Right ventricle myocardium inferior (tissue), 1 donor: ENCODE data around the gene LYAR. TPM values are rescaled to one million over a fixed set of nuclear protein-coding genes. Genes with fewer than 3 reads are reported as not detected.
"Not testable (repeated sequence)": the region's sequence is repeated elsewhere in the genome, so short reads cannot be mapped to it uniquely, and the experiment has no call there.

ENCODE experiments used
- ATAC-seq: fragments of 200-7000 bp; cut with Tn5 transposase; one replicate; pipeline ENCODE4 v1.9.1; 2020; ENCODE audit warnings: mild to moderate bottlenecking, moderate library complexity
- DNase-seq: peaks from one replicate; pipeline ENCODE4 v3.0.0; 2021; ENCODE audit errors: missing footprints
- intact Hi-C: fragments of 100-400 bp; cut with DNase I; formaldehyde crosslinking; loops from one replicate; pipeline ENCODE4 v1.11.0; 2022
- total RNA-seq: library from RNA; stranded (reverse); fragmentation: NEBNext Ultra II Directional; extraction: Animal tissue kit (Norgen Biotek cat#: 25700); gene quantifications from one replicate; pipeline ENCODE4 v1.2.1, GENCODE V29; 2021
- donor health status: DM: no; HTN: yes; CAD: no; lungs with severe emphysema.

Gene LYAR
- total RNA-seq, 1 donor from 2014 or later: 11.3 TPM

GRCh38 chr4:4245172-4245571 is 44.8 kb downstream of the LYAR start:
- intact Hi-C loops: no loop called here
- no peak for ATAC-seq
- no peak for DNase-seq

GRCh38 chr4:4239551-4239950 is 50.4 kb downstream of the LYAR start:
- DNase-seq, ATAC-seq, intact Hi-C loops: not testable (repeated sequence)

- ATAC-seq (no peak), DNase-seq (no peak)
- intact Hi-C loops: no loop called here
Observed at GRCh38 chr4:4233610-4234009, 56.3 kb downstream of the LYAR start.

- intact Hi-C loops: no loop called here
- DNase-seq (no peak), ATAC-seq (no peak)
Observed at GRCh38 chr4:4228356-4228668, 61.6 kb downstream of the LYAR start.

- intact Hi-C loops: no loop called here
- DNase-seq (no peak), ATAC-seq (no peak)
Observed at GRCh38 chr4:4227510-4228355, 62.2 kb downstream of the LYAR start.

- intact Hi-C loops: no loop called here
- DNase-seq: no peak
- ATAC-seq: no peak
Observed at GRCh38 chr4:4226606-4227438, 63.1 kb downstream of the LYAR start, which contains the start of gene OTOP1. Gene OTOP1, minus strand, starts transcription at chr4:4226929. Its CDS starts 65 bp downstream, at chr4:4226864.

- intact Hi-C loops: no loop called here
- ATAC-seq: no peak
- no peak for DNase-seq
Observed at GRCh38 chr4:4225915-4226605, 63.9 kb downstream of the LYAR start.

Other genes with a start within 250 kb of the LYAR start
- gene OTOP1, start 63.2 kb downstream of the LYAR start, total RNA-seq: not detected
- 10.0 TPM for gene TMEM128, start 41.9 kb downstream of the LYAR start, total RNA-seq
- 4.0 TPM for gene ZBTB49, start 97 bp upstream of the LYAR start, total RNA-seq
- 8.9 TPM for gene NSG1, start 96.9 kb upstream of the LYAR start, total RNA-seq